Measurements from ENCODE around the gene SH3BGRL3.

- no peak for TF ChIP-seq CTCF (IDR thresholded peaks at IDR 0.05; ENCODE audit: low read depth, low read length, poor library complexity, severe bottlenecking)
- no peak for TF ChIP-seq EZH2phosphoT487 (IDR thresholded peaks at IDR 0.05; ENCODE audit: borderline replicate concordance, low read length)
These were observed 17.3 kb downstream of the SH3BGRL3 start for GRCh38 chr1:26297057-26297790.
